ENCODE results near the gene ZAR1L. TPM values are rescaled to one million over a fixed set of nuclear protein-coding genes. Genes with fewer than 3 reads are reported as not detected.
A peak's percentile ranks its signal among the peaks of the same experiment; 100 is the strongest.

Gene ZAR1L
- total and polyA plus RNA-seq, 2 of the 4 experiments (the other 2 are of a cell fraction), result not detected

GRCh38 chr13:32284927-32285632 is 30.1 kb downstream of the ZAR1L start:
- ChIA-PET CTCF (no interaction called here), POLR2A (ENCODE audit: unreplicated experiment) (no interaction called here)
- Histone ChIP-seq H2BK20ac (ENCODE audit: low read depth, low read length) (no peak overlapping the region; the same call in 1 of the 2 replicates), H3K23ac (ENCODE audit: low read depth, low read length) (no peak overlapping the region), H3K27ac (ENCODE audit: insufficient read depth, low read length) (no peak overlapping the region), H3K36me3 (ENCODE audit: control insufficient read depth, insufficient read depth, low read length) (no peaks in the 10 kb centered on the region), H4K91ac (ENCODE audit: insufficient read depth, low read depth, low read length) (no peak overlapping the region), H3K4ac (ENCODE audit: low read depth, low read length) (no peak overlapping the region), H4K8ac (ENCODE audit: low read depth in 2 of 2, low read length in 2 of 2) (peak overlapping the region in 1 of 2 experiments; percentile 6; a peak in 1 of 4 replicates), H3K9ac (ENCODE audit: low read depth, low read length) (no peak overlapping the region), H3K79me1 (ENCODE audit: low read depth in 1 of 2, low read length in 2 of 2) (no peaks in the 10 kb centered on the region), H2AFZ (replicated peaks; ENCODE audit: low read length, poor library complexity) (no peak overlapping the region), H3K4me1 (ENCODE audit: control insufficient read depth, insufficient read depth, low read length) (peaks cover 3% of the 10 kb centered on the region; the same call in 1 of the 2 replicates), H3K27me3 (ENCODE audit: control insufficient read depth, insufficient read depth, low read length) (no peaks in the 10 kb centered on the region), H2BK5ac (ENCODE audit: low read depth, low read length, poor library complexity, severe bottlenecking) (no peak overlapping the region), H2BK120ac (ENCODE audit: low read depth, low read length) (peak overlapping the region; percentile 58; the same call in 1 of the 2 replicates), H3K4me2 (ENCODE audit: low read depth, low read length) (peak overlapping the region; percentile 60; the same call in 1 of the 2 replicates), H4K5ac (ENCODE audit: low read depth, low read length) (no peak overlapping the region), H2AK9ac (replicated peaks; ENCODE audit: low read depth, low read length, poor library complexity) (no peak overlapping the region), H2AK5ac (ENCODE audit: low read depth, low read length) (no peak overlapping the region), H3K14ac (replicated peaks; ENCODE audit: low read depth, low read length) (0 out of 2 replicates have a peak overlapping the region, but pooled peaks have one; percentile 18), H3K9me3 (ENCODE audit: control insufficient read depth, insufficient read depth, low read length) (no peaks in the 10 kb centered on the region), H3K56ac (ENCODE audit: extremely low read depth, insufficient read depth, low read length) (no peak overlapping the region), H3K4me3 (ENCODE audit: insufficient read depth, low read depth, low read length) (no peak overlapping the region), H3K18ac (ENCODE audit: low read depth, low read length) (peak overlapping the region; percentile 23; the same call in 1 of the 2 replicates), H3K9me1 (ENCODE audit: insufficient read depth, low read length) (no peaks in the 10 kb centered on the region), H4K20me1 (ENCODE audit: insufficient read depth, low read length) (no peaks in the 10 kb centered on the region), H2BK15ac (ENCODE audit: low read depth, low read length) (no peak overlapping the region)
- dilution Hi-C loops (cut with HindIII; ENCODE audit: low sequenced_read_pairs, unreplicated experiment) (no loop called here), in situ Hi-C loops (cut with MboI; ENCODE audit: low sequenced_read_pairs) (no loop called here), intact Hi-C loops (cut with micrococcal nuclease) (no loop called here)
- DNase-seq, result peak; percentile 82
- BruUV-seq (replicated peaks), result no TSS peak
- ATAC-seq (ENCODE audit: low read depth), result peak; percentile 48
- WGBS, 2 experiments (ENCODE audit: extremely low coverage in 2 of 2, insufficient read length in 1 of 2), result no CpG with 5 or more reads among the region's 6 CpGs
- TF ChIP-seq MAZ (IDR thresholded peaks at IDR 0.05; ENCODE audit: borderline replicate concordance, low read depth, low read length) (no peak), MXI1 (IDR thresholded peaks at IDR 0.05; ENCODE audit: borderline replicate concordance, low read depth, low read length) (no peak), POLR2A (IDR thresholded peaks at IDR 0.05; ENCODE audit: low read depth, low read length) (no peak), USF2 (IDR thresholded peaks at IDR 0.05; ENCODE audit: low read depth, low read length) (no peak), RCOR1 (IDR thresholded peaks at IDR 0.05; ENCODE audit: insufficient replicate concordance, low read length) (no peak), RAD21 (IDR thresholded peaks at IDR 0.05; ENCODE audit: low read length) (no peak), CTCF (conservative IDR thresholded peaks at IDR 0.05; ENCODE audit: low read depth, low read length) (no peak), MAFK (IDR thresholded peaks at IDR 0.05; ENCODE audit: low read depth, low read length) (no peak), CHD1 (IDR thresholded peaks at IDR 0.05; ENCODE audit: low read depth, low read length) (no peak), RFX5 (IDR thresholded peaks at IDR 0.05; ENCODE audit: low read depth, low read length) (no peak), FOS (IDR thresholded peaks at IDR 0.05; ENCODE audit: low read depth, low read length) (no peak), SMC3 (IDR thresholded peaks at IDR 0.05; ENCODE audit: low read depth, low read length) (no peak), ELK1 (IDR thresholded peaks at IDR 0.05; ENCODE audit: borderline replicate concordance, low read depth, low read length) (no peak), CEBPB (IDR thresholded peaks at IDR 0.05; ENCODE audit: low read depth, low read length) (no peak), NFE2L2 (IDR thresholded peaks at IDR 0.05; ENCODE audit: low read depth, low read length) (no peak)
